GM12891 (cell line): ENCODE data around the gene ADGRV1.

ENCODE experiments used
- POLR2A ChIP-seq: IDR thresholded peaks from 2 replicates; pipeline ENCODE4 v1.6.1; 2011; ENCODE audit warnings: low read depth, low read length, control low read depth
- POLR2AphosphoS5 ChIP-seq: IDR thresholded peaks from 2 replicates; pipeline ENCODE4 v1.6.1; 2011; ENCODE audit warnings: low read depth, low read length, control low read depth
- POU2F2 ChIP-seq: IDR thresholded peaks from 2 replicates; pipeline ENCODE4 v1.6.1; 2011; ENCODE audit warnings: low read depth, mild to moderate bottlenecking, control low read depth, low read length, moderate library complexity
- SPI1 ChIP-seq: IDR thresholded peaks from 2 replicates; pipeline ENCODE4 v1.6.1; 2011; ENCODE audit warnings: low read depth, low read length, control low read depth
- TAF1 ChIP-seq: IDR thresholded peaks from 2 replicates; pipeline ENCODE4 v1.6.1; 2011; ENCODE audit warnings: low read depth, low read length, control low read depth

- TF ChIP-seq TAF1 (no peak), POLR2AphosphoS5 (no peak), POLR2A (no peak), POU2F2 (no peak), SPI1 (no peak)
Observed at GRCh38 chr5:90642706-90643229, 84.2 kb downstream of the ADGRV1 start.
